A549 (cell line): ENCODE data around the gene FGD2. TPM values are rescaled to one million over a fixed set of nuclear protein-coding genes. Genes with fewer than 3 reads are reported as not detected.

Experiments used
- polyA plus RNA-seq, 4 experiments: library from polyadenylated mRNA; depleted of rRNA in 3 of 4; stranded (reverse); fragments of >200 nt; fragmentation: RNase III in 1 of 4; extraction: RNeasy Plus Mini Kit Qiagen cat#74134 plus additional on column Dnase treatment in 1 of 4; gene quantifications; 2 replicates in 3 of 4; 3 replicates in 1 of 4; pipeline ENCODE4 v1.2.3, GENCODE V29; 2011 to 2017

Gene FGD2
- polyA plus RNA-seq, 2 of the 4 experiments (the other 2 are of a cell fraction) = not detected

Other genes starting within 250 kb of the FGD2 start
- gene CPNE5, start 166.2 kb upstream of the FGD2 start, polyA plus RNA-seq (2011; rRNA removed) = 0.07 and 0.13 TPM in 2 replicates
- gene CPNE5, start 166.2 kb upstream of the FGD2 start, polyA plus RNA-seq (2017; fragmentation: RNase III; extraction: RNeasy Plus Mini Kit Qiagen cat#74134 plus additional on column Dnase treatment) = 0.03 to 0.20 TPM (median 0.08 TPM) in 3 replicates
- 58.7 and 60.0 TPM in 2 replicates for gene PPIL1, start 130.9 kb upstream of the FGD2 start, polyA plus RNA-seq (2011; rRNA removed)
- 42.6 to 47.5 TPM (median 45.3 TPM) in 3 replicates for gene PPIL1, start 130.9 kb upstream of the FGD2 start, polyA plus RNA-seq (2017; fragmentation: RNase III; extraction: RNeasy Plus Mini Kit Qiagen cat#74134 plus additional on column Dnase treatment)
- 27.0 and 32.5 TPM in 2 replicates for gene C6orf89, start 119.7 kb upstream of the FGD2 start, polyA plus RNA-seq (2011; rRNA removed)
- 13.7 to 15.1 TPM (median 13.8 TPM) in 3 replicates for gene C6orf89, start 119.7 kb upstream of the FGD2 start, polyA plus RNA-seq (2017; fragmentation: RNase III; extraction: RNeasy Plus Mini Kit Qiagen cat#74134 plus additional on column Dnase treatment)
- gene PI16, start 50.9 kb upstream of the FGD2 start, polyA plus RNA-seq (2011; rRNA removed) = not detected in 2 replicates
- gene PI16, start 50.9 kb upstream of the FGD2 start, polyA plus RNA-seq (2017; fragmentation: RNase III; extraction: RNeasy Plus Mini Kit Qiagen cat#74134 plus additional on column Dnase treatment) = not detected in 3 replicates
- 65.4 and 69.4 TPM in 2 replicates for gene MTCH1, start 19.5 kb upstream of the FGD2 start, polyA plus RNA-seq (2011; rRNA removed)
- 99.8 to 112 TPM (median 111 TPM) in 3 replicates for gene MTCH1, start 19.5 kb upstream of the FGD2 start, polyA plus RNA-seq (2017; fragmentation: RNase III; extraction: RNeasy Plus Mini Kit Qiagen cat#74134 plus additional on column Dnase treatment)
- 19.0 and 21.9 TPM in 2 replicates for gene PIM1, start 164.5 kb downstream of the FGD2 start, polyA plus RNA-seq (2011; rRNA removed)
- gene PIM1, start 164.5 kb downstream of the FGD2 start, polyA plus RNA-seq (2017; fragmentation: RNase III; extraction: RNeasy Plus Mini Kit Qiagen cat#74134 plus additional on column Dnase treatment) = 12.3 to 16.6 TPM (median 15.4 TPM) in 3 replicates